Brain pericyte (primary cell): ENCODE data around the gene TPO.
"Not testable (repeated sequence)": the region's sequence is repeated elsewhere in the genome, so short reads cannot be mapped to it uniquely, and the experiment has no call there.

Experiments used
- DNase-seq: peaks from one replicate; pipeline ENCODE4 v3.0.0-alpha.2; 2012; ENCODE audit warnings: low read depth, low spot score

Gene TPO

GRCh38 chr2:1413156-1413710 is at the start of gene TPO:
Gene TPO, plus strand, starts transcription at chr2:1413463. Its CDS starts 946 bp downstream, at chr2:1414409.
- DNase-seq = no peak

- no peak for DNase-seq
These were observed 46.6 kb upstream of the TPO start for GRCh38 chr2:1366546-1367134.

- DNase-seq = no peak
These were observed 45.7 kb upstream of the TPO start for GRCh38 chr2:1367601-1368000.

- DNase-seq = no peak
These were observed 43.4 kb upstream of the TPO start for GRCh38 chr2:1369905-1370304.

- DNase-seq = no peak
These were observed 42.8 kb upstream of the TPO start for GRCh38 chr2:1370461-1370860.

- no peak for DNase-seq
These were observed 42.2 kb upstream of the TPO start for GRCh38 chr2:1371082-1371481.

GRCh38 chr2:1373830-1374229 is 39.4 kb upstream of the TPO start:
- DNase-seq = no peak

GRCh38 chr2:1374287-1374686 is 39.0 kb upstream of the TPO start:
- no peak for DNase-seq

- no peak for DNase-seq
These were observed 37.5 kb upstream of the TPO start for GRCh38 chr2:1375794-1376193.

GRCh38 chr2:1377473-1377872 is 35.8 kb upstream of the TPO start:
- no peak for DNase-seq

- DNase-seq = no peak
These were observed 34.7 kb upstream of the TPO start for GRCh38 chr2:1378456-1379150.

- DNase-seq = no peak
These were observed 31.6 kb upstream of the TPO start for GRCh38 chr2:1381644-1382043.

- DNase-seq = not testable (repeated sequence)
These were observed 25.1 kb upstream of the TPO start for GRCh38 chr2:1387954-1388725.

GRCh38 chr2:1390118-1390517 is 23.1 kb upstream of the TPO start:
- not testable (repeated sequence) for DNase-seq

GRCh38 chr2:1393321-1393720 is 19.9 kb upstream of the TPO start:
- no peak for DNase-seq

GRCh38 chr2:1394709-1395408 is 18.4 kb upstream of the TPO start:
- no peak for DNase-seq

GRCh38 chr2:1397350-1397749 is 15.9 kb upstream of the TPO start:
- DNase-seq = no peak

- no peak for DNase-seq
These were observed 15.1 kb upstream of the TPO start for GRCh38 chr2:1398191-1398590.

GRCh38 chr2:1400943-1401735 is 12.1 kb upstream of the TPO start:
- DNase-seq = no peak

GRCh38 chr2:1402064-1402463 is 11.2 kb upstream of the TPO start:
- DNase-seq = no peak

- DNase-seq = no peak
These were observed 9.7 kb upstream of the TPO start for GRCh38 chr2:1403565-1403964.
